ENCODE measurements around the gene DNMT3L.

The DNMT3L gene

GRCh38 chr21:44296916-44297315 is 35.2 kb upstream of the DNMT3L start:
- TF ChIP-seq SIN3A (IDR thresholded peaks at IDR 0.05; ENCODE audit: borderline replicate concordance, insufficient read depth, low read length): no peak
- TF ChIP-seq POLR2AphosphoS5 (IDR thresholded peaks at IDR 0.05; ENCODE audit: low read depth, low read length): no peak
- TF ChIP-seq REST (IDR thresholded peaks at IDR 0.05; ENCODE audit: insufficient read depth in 1 of 2, low read depth in 2 of 2, low read length in 2 of 2): no peak
- no peak for TF ChIP-seq FOXP2 (optimal IDR thresholded peaks at IDR 0.05; ENCODE audit: borderline replicate concordance, extremely low read depth, extremely low read length, insufficient read depth)
- no peak for TF ChIP-seq TAF1 (IDR thresholded peaks at IDR 0.05; ENCODE audit: borderline replicate concordance, insufficient read depth, low read length)

GRCh38 chr21:44296103-44296519 is 34.4 kb upstream of the DNMT3L start:
- TF ChIP-seq POLR2AphosphoS5 (IDR thresholded peaks at IDR 0.05; ENCODE audit: low read depth, low read length) (no peak), SIN3A (IDR thresholded peaks at IDR 0.05; ENCODE audit: borderline replicate concordance, insufficient read depth, low read length) (no peak), FOXP2 (optimal IDR thresholded peaks at IDR 0.05; ENCODE audit: borderline replicate concordance, extremely low read depth, extremely low read length, insufficient read depth) (no peak), REST (IDR thresholded peaks at IDR 0.05; ENCODE audit: insufficient read depth in 1 of 2, low read depth in 2 of 2, low read length in 2 of 2) (no peak), TAF1 (IDR thresholded peaks at IDR 0.05; ENCODE audit: borderline replicate concordance, insufficient read depth, low read length) (no peak)

- TF ChIP-seq TAF1 (IDR thresholded peaks at IDR 0.05; ENCODE audit: borderline replicate concordance, insufficient read depth, low read length) (no peak), POLR2AphosphoS5 (IDR thresholded peaks at IDR 0.05; ENCODE audit: low read depth, low read length) (no peak), FOXP2 (optimal IDR thresholded peaks at IDR 0.05; ENCODE audit: borderline replicate concordance, extremely low read depth, extremely low read length, insufficient read depth) (no peak), SIN3A (IDR thresholded peaks at IDR 0.05; ENCODE audit: borderline replicate concordance, insufficient read depth, low read length) (no peak), REST (IDR thresholded peaks at IDR 0.05; ENCODE audit: insufficient read depth in 1 of 2, low read depth in 2 of 2, low read length in 2 of 2) (no peak)
Observed at GRCh38 chr21:44295646-44296045, 33.9 kb upstream of the DNMT3L start.

- no peak for TF ChIP-seq POLR2AphosphoS5 (IDR thresholded peaks at IDR 0.05; ENCODE audit: low read depth, low read length)
- no peak for TF ChIP-seq FOXP2 (optimal IDR thresholded peaks at IDR 0.05; ENCODE audit: borderline replicate concordance, extremely low read depth, extremely low read length, insufficient read depth)
- TF ChIP-seq SIN3A (IDR thresholded peaks at IDR 0.05; ENCODE audit: borderline replicate concordance, insufficient read depth, low read length): no peak
- no peak for TF ChIP-seq TAF1 (IDR thresholded peaks at IDR 0.05; ENCODE audit: borderline replicate concordance, insufficient read depth, low read length)
- no peak for TF ChIP-seq REST (IDR thresholded peaks at IDR 0.05; ENCODE audit: insufficient read depth in 1 of 2, low read depth in 2 of 2, low read length in 2 of 2)
Observed at GRCh38 chr21:44295163-44295573, 33.5 kb upstream of the DNMT3L start.

Data from PFSK-1 (cell line).